HL-60 (cell line): ENCODE measurements around the gene SLC49A4.

Experiments
- POLR2AphosphoS5 ChIP-seq: IDR thresholded peaks from 2 replicates; pipeline ENCODE4 v1.6.1; 2012; ENCODE audit warnings: low read depth
- TF ChIP-seq, protein P1 (sequence below): IDR thresholded peaks from one replicate; pipeline ENCODE4 v1.5.1; 2011; ENCODE audit warnings: low read length, control low read depth, inconsistent platforms; ENCODE audit not compliant: insufficient read depth
- TF ChIP-seq, protein P2 (sequence below): IDR thresholded peaks from 2 replicates; pipeline ENCODE4 v1.6.1; 2012; ENCODE audit warnings: low read depth; ENCODE audit not compliant: insufficient replicate concordance

DNA sequence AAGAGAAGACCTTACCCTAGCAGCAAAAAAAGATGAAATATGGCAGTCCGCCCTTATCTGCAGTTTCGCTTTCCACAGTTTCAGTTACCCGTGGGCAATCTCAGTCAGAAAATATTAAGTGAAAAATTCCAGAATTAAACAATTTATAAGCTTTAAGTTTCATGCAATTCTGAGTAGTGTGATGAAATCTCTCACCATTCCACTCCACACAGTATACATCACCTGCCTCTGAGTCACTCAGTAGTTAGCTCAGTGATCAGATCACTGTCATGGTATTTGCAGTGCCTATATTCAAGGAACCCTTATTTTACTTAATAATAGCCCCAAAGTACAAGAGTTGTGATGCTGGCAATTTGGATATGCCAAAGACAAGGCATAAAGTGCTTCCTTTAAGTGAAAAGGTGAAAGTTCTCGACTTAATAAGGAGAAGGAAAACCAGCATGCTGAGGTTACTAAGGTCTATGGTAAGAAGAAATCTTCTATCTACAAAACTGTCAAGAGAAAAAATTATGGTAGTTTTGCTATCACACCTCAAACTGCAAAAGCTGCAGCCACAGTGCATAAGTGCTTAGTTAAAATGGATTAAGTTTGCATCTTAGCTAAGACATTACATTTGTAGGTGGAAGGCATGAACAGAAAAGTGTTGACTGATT is 49.4 kb upstream of the SLC49A4 start:
- TF ChIP-seq, protein P1, sequence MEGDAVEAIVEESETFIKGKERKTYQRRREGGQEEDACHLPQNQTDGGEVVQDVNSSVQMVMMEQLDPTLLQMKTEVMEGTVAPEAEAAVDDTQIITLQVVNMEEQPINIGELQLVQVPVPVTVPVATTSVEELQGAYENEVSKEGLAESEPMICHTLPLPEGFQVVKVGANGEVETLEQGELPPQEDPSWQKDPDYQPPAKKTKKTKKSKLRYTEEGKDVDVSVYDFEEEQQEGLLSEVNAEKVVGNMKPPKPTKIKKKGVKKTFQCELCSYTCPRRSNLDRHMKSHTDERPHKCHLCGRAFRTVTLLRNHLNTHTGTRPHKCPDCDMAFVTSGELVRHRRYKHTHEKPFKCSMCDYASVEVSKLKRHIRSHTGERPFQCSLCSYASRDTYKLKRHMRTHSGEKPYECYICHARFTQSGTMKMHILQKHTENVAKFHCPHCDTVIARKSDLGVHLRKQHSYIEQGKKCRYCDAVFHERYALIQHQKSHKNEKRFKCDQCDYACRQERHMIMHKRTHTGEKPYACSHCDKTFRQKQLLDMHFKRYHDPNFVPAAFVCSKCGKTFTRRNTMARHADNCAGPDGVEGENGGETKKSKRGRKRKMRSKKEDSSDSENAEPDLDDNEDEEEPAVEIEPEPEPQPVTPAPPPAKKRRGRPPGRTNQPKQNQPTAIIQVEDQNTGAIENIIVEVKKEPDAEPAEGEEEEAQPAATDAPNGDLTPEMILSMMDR = no peak
- TF ChIP-seq POLR2AphosphoS5 = no peak
- TF ChIP-seq, protein P2, sequence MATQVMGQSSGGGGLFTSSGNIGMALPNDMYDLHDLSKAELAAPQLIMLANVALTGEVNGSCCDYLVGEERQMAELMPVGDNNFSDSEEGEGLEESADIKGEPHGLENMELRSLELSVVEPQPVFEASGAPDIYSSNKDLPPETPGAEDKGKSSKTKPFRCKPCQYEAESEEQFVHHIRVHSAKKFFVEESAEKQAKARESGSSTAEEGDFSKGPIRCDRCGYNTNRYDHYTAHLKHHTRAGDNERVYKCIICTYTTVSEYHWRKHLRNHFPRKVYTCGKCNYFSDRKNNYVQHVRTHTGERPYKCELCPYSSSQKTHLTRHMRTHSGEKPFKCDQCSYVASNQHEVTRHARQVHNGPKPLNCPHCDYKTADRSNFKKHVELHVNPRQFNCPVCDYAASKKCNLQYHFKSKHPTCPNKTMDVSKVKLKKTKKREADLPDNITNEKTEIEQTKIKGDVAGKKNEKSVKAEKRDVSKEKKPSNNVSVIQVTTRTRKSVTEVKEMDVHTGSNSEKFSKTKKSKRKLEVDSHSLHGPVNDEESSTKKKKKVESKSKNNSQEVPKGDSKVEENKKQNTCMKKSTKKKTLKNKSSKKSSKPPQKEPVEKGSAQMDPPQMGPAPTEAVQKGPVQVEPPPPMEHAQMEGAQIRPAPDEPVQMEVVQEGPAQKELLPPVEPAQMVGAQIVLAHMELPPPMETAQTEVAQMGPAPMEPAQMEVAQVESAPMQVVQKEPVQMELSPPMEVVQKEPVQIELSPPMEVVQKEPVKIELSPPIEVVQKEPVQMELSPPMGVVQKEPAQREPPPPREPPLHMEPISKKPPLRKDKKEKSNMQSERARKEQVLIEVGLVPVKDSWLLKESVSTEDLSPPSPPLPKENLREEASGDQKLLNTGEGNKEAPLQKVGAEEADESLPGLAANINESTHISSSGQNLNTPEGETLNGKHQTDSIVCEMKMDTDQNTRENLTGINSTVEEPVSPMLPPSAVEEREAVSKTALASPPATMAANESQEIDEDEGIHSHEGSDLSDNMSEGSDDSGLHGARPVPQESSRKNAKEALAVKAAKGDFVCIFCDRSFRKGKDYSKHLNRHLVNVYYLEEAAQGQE = no peak
